CD4-positive, alpha-beta T cell (primary cell): ENCODE results near the gene RIMKLB. TPM values are rescaled to one million over a fixed set of nuclear protein-coding genes. Genes with fewer than 3 reads are reported as not detected.

Experiments used
- ATAC-seq: fragments of 200-7000 bp; cut with Tn5 transposase; one replicate; pipeline ENCODE4 v1.10.0; 2022; ENCODE audit warnings: mild to moderate bottlenecking; ENCODE audit not compliant: poor library complexity
- CTCF ChIA-PET: fragments of 350-600 bp; sonication (Branson Sonifier 250); formaldehyde crosslinking; loops from one replicate; lab custom pipeline; 2021; ENCODE audit warnings: antibody characterized with exemption, inconsistent platforms; lab: Charles Lee
- POLR2A ChIA-PET: fragments of 350-600 bp; sonication (Branson Sonifier 250); formaldehyde crosslinking; loops from one replicate; lab custom pipeline; 2021; ENCODE audit warnings: antibody characterized with exemption, inconsistent platforms; lab: Charles Lee
- DNase-seq, 14 experiments: peaks; one replicate each; pipeline ENCODE4 v3.0.0-alpha.2; 2013 to 2020; ENCODE audit warnings: mixed read lengths in 2 of 14
- H3K27ac ChIP-seq, 2 donors: one replicate each; pipeline versions ENCODE4 v1.5.1 to v1.7.0; 2013; ENCODE audit warnings: low read length in 2 of 2, low read depth in 1 of 2, mild to moderate bottlenecking in 1 of 2
- H3K27me3 ChIP-seq, 2 experiments: 1 replicate in 1 of 2; 2 replicates in 1 of 2; pipeline versions ENCODE4 v1.6.1 to v1.7.0; 2013; ENCODE audit warnings: low read length in 2 of 2, control low read depth in 1 of 2, mild to moderate bottlenecking in 1 of 2, moderate library complexity in 1 of 2; ENCODE audit not compliant: insufficient read depth in 2 of 2, control insufficient read depth in 1 of 2
- H3K36me3 ChIP-seq: one replicate; pipeline ENCODE4 v1.6.1; 2013; ENCODE audit warnings: low read length, control low read depth; ENCODE audit not compliant: insufficient read depth
- H3K4me1 ChIP-seq: one replicate; pipeline ENCODE4 v1.6.1; 2013; ENCODE audit warnings: low read length, control low read depth; ENCODE audit not compliant: insufficient read depth
- H3K4me3 ChIP-seq: one replicate; pipeline ENCODE4 v1.5.1; 2013; ENCODE audit warnings: mild to moderate bottlenecking, low read length, moderate library complexity
- H3K9me3 ChIP-seq, 2 experiments: 1 replicate in 1 of 2; 2 replicates in 1 of 2; pipeline versions ENCODE4 v1.6.1 to v1.7.0; 2013; ENCODE audit warnings: low read length in 2 of 2, mild to moderate bottlenecking in 2 of 2, control low read depth in 1 of 2, moderate library complexity in 1 of 2; ENCODE audit not compliant: control insufficient read depth in 1 of 2, insufficient read depth in 1 of 2
- H3K27ac Mint-ChIP-seq: one replicate; pipeline ENCODE4 v1.8.0; 2020; ENCODE audit warnings: mixed read lengths
- H3K27me3 Mint-ChIP-seq: one replicate; pipeline ENCODE4 v1.8.0; 2021; ENCODE audit warnings: mixed read lengths
- H3K36me3 Mint-ChIP-seq: one replicate; pipeline ENCODE4 v1.8.0; 2021; ENCODE audit warnings: low read depth, mixed read lengths
- H3K4me1 Mint-ChIP-seq: one replicate; pipeline ENCODE4 v1.8.0; 2021; ENCODE audit warnings: low read depth, mixed read lengths
- H3K4me3 Mint-ChIP-seq: one replicate; pipeline ENCODE4 v1.8.0; 2020; ENCODE audit warnings: mild to moderate bottlenecking, mixed read lengths
- H3K9me3 Mint-ChIP-seq: one replicate; pipeline ENCODE4 v1.8.0; 2020; ENCODE audit warnings: mixed read lengths
- intact Hi-C, 2 experiments: fragments of 100-400 bp; cut with DNase I in 1 of 2; cut with micrococcal nuclease in 1 of 2; formaldehyde crosslinking; loops; one replicate each; pipeline versions ENCODE4 v1.15.1 to v1.9.0; 2023 to 2025; cut with DNase I, micrococcal nuclease
- total RNA-seq, 174 experiments: library from RNA in 2 of 174; stranded (reverse) in 2 of 174; gene quantifications; one replicate each; pipeline ENCODE4 v1.2.3 and lab custom pipeline; 2021 to 2026
- TF ChIP-seq, protein P1 (sequence below): fragments of 200-600 bp; IDR thresholded peaks from one replicate; pipeline ENCODE4 v1.8.0; 2022; ENCODE audit warnings: antibody characterized with exemption, mild to moderate bottlenecking

RIMKLB gene
- total RNA-seq, 2 experiments from 2014 or later, result 14.8 to 15.2 TPM

GRCh38 chr12:8829125-8829518 is 131.3 kb downstream of the RIMKLB start:
- Mint-ChIP-seq H3K27ac (no peak overlapping the region), H3K36me3 (no peaks in the 10 kb centered on the region), H3K4me3 (no peak overlapping the region), H3K9me3 (no peaks in the 10 kb centered on the region), H3K4me1 (no peaks in the 10 kb centered on the region), H3K27me3 (peaks cover 9% of the 10 kb centered on the region)
- ATAC-seq (no peak), DNase-seq (no peak)
- Histone ChIP-seq H3K4me3 (no peak overlapping the region), H3K27ac (no peak overlapping the region), H3K4me1 (no peaks in the 10 kb centered on the region), H3K27me3 (no peaks in the 10 kb centered on the region), H3K9me3 (peaks cover 0 to 6% of the 10 kb centered on the region in 2 experiments), H3K36me3 (no peaks in the 10 kb centered on the region)
- TF ChIP-seq, protein P1, sequence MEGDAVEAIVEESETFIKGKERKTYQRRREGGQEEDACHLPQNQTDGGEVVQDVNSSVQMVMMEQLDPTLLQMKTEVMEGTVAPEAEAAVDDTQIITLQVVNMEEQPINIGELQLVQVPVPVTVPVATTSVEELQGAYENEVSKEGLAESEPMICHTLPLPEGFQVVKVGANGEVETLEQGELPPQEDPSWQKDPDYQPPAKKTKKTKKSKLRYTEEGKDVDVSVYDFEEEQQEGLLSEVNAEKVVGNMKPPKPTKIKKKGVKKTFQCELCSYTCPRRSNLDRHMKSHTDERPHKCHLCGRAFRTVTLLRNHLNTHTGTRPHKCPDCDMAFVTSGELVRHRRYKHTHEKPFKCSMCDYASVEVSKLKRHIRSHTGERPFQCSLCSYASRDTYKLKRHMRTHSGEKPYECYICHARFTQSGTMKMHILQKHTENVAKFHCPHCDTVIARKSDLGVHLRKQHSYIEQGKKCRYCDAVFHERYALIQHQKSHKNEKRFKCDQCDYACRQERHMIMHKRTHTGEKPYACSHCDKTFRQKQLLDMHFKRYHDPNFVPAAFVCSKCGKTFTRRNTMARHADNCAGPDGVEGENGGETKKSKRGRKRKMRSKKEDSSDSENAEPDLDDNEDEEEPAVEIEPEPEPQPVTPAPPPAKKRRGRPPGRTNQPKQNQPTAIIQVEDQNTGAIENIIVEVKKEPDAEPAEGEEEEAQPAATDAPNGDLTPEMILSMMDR, result no peak
- POLR2A ChIA-PET, result no interaction called here
- CTCF ChIA-PET, result no interaction called here
- intact Hi-C loops, result no loop called here

- POLR2A ChIA-PET, result no interaction called here
- ATAC-seq, result no peak
- CTCF ChIA-PET, result no interaction called here
- Histone ChIP-seq H3K27ac (no peak overlapping the region), H3K36me3 (no peaks in the 10 kb centered on the region), H3K9me3 (peaks cover 0 to 6% of the 10 kb centered on the region in 2 experiments), H3K4me1 (no peaks in the 10 kb centered on the region), H3K4me3 (no peak overlapping the region), H3K27me3 (no peaks in the 10 kb centered on the region)
- DNase-seq, result no peak
- Mint-ChIP-seq H3K4me1 (no peaks in the 10 kb centered on the region), H3K27ac (no peak overlapping the region), H3K27me3 (peaks cover 9% of the 10 kb centered on the region), H3K9me3 (no peaks in the 10 kb centered on the region), H3K36me3 (no peaks in the 10 kb centered on the region), H3K4me3 (no peak overlapping the region)
- intact Hi-C loops, result no loop called here
- TF ChIP-seq, protein P1, result no peak
Observed at GRCh38 chr12:8829621-8830020, 131.8 kb downstream of the RIMKLB start.

GRCh38 chr12:8831116-8831515 is 133.3 kb downstream of the RIMKLB start:
- no peaks in the 10 kb centered on the region for H3K36me3 Mint-ChIP-seq
- H3K27me3 Mint-ChIP-seq, result peaks cover 12% of the 10 kb centered on the region
- CTCF ChIA-PET, result no interaction called here
- H3K4me1 Mint-ChIP-seq, result no peaks in the 10 kb centered on the region
- TF ChIP-seq, protein P1, result no peak
- Histone ChIP-seq H3K4me3 (no peak overlapping the region), H3K36me3 (no peaks in the 10 kb centered on the region), H3K9me3 (peaks cover 0 to 6% of the 10 kb centered on the region in 2 experiments), H3K27ac (no peak overlapping the region), H3K27me3 (no peaks in the 10 kb centered on the region), H3K4me1 (no peaks in the 10 kb centered on the region)
- H3K9me3 Mint-ChIP-seq, result no peaks in the 10 kb centered on the region
- no peak overlapping the region for H3K4me3 Mint-ChIP-seq
- intact Hi-C loops, result no loop called here
- POLR2A ChIA-PET, result no interaction called here
- DNase-seq (no peak), ATAC-seq (no peak)
- H3K27ac Mint-ChIP-seq, result no peak overlapping the region
